ENCODE results near the gene PRDM16. TPM values are rescaled to one million over a fixed set of nuclear protein-coding genes. Genes with fewer than 3 reads are reported as not detected.

Gene PRDM16
- total and polyA plus RNA-seq, 5 experiments from 2014 or later = not detected

GRCh38 chr1:3473381-3473844 lies 404.4 kb downstream of the PRDM16 start:
- no peak overlapping the region for H3K4me3 Mint-ChIP-seq
- no peaks in the 10 kb centered on the region for H3K9me3 Mint-ChIP-seq
- no peak overlapping the region for H3K27ac Mint-ChIP-seq
- POLR2A ChIA-PET = no interaction called here
- H3K4me1 Mint-ChIP-seq = peaks cover 0 to 4% (median 0%) of the 10 kb centered on the region in 4 donors
- no peak for ATAC-seq
- H3K27me3 Mint-ChIP-seq = peaks cover 0 to 7% (median 0%) of the 10 kb centered on the region in 5 donors
- no peaks in the 10 kb centered on the region for H3K36me3 Mint-ChIP-seq
- no peak for DNase-seq

GRCh38 chr1:3474016-3474415 lies 405.0 kb downstream of the PRDM16 start:
- Mint-ChIP-seq H3K9me3 (no peaks in the 10 kb centered on the region), H3K27me3 (peaks cover 0 to 7% (median 0%) of the 10 kb centered on the region in 5 donors), H3K4me3 (no peak overlapping the region), H3K36me3 (no peaks in the 10 kb centered on the region), H3K27ac (peak overlapping the region in 1 of 10 donors; percentile 78), H3K4me1 (peaks cover 0 to 4% (median 0%) of the 10 kb centered on the region in 4 donors)
- no peak for DNase-seq
- POLR2A ChIA-PET = no interaction called here
- ATAC-seq = no peak

- POLR2A ChIA-PET = no interaction called here
- Mint-ChIP-seq H3K9me3 (no peaks in the 10 kb centered on the region), H3K27ac (no peak overlapping the region), H3K4me3 (no peak overlapping the region), H3K27me3 (peaks cover 0 to 8% (median 0%) of the 10 kb centered on the region in 5 donors), H3K36me3 (no peaks in the 10 kb centered on the region), H3K4me1 (peaks cover 0 to 4% (median 0%) of the 10 kb centered on the region in 4 donors)
- DNase-seq = no peak
- ATAC-seq = no peak
These were observed 405.4 kb downstream of the PRDM16 start for GRCh38 chr1:3474421-3474820.

- Mint-ChIP-seq H3K4me3 (no peak overlapping the region), H3K27ac (no peak overlapping the region), H3K9me3 (no peaks in the 10 kb centered on the region), H3K4me1 (no peaks in the 10 kb centered on the region), H3K36me3 (no peaks in the 10 kb centered on the region), H3K27me3 (peaks cover 0 to 11% (median 0%) of the 10 kb centered on the region in 5 donors)
- POLR2A ChIA-PET = no interaction called here
- no peak for DNase-seq
- ATAC-seq = no peak
These were observed 407.0 kb downstream of the PRDM16 start for GRCh38 chr1:3475839-3476573.

- ATAC-seq (no peak), DNase-seq (no peak)
- H3K27me3 Mint-ChIP-seq = peaks cover 0 to 11% (median 0%) of the 10 kb centered on the region in 5 donors
- H3K27ac Mint-ChIP-seq = no peak overlapping the region
- H3K9me3 Mint-ChIP-seq = no peaks in the 10 kb centered on the region
- POLR2A ChIA-PET = no interaction called here
- H3K36me3 Mint-ChIP-seq = no peaks in the 10 kb centered on the region
- no peaks in the 10 kb centered on the region for H3K4me1 Mint-ChIP-seq
- H3K4me3 Mint-ChIP-seq = no peak overlapping the region
These were observed 407.7 kb downstream of the PRDM16 start for GRCh38 chr1:3476666-3477065.

GRCh38 chr1:3477241-3477995 lies 408.4 kb downstream of the PRDM16 start:
- Mint-ChIP-seq H3K4me3 (no peak overlapping the region), H3K9me3 (no peaks in the 10 kb centered on the region), H3K27me3 (peaks cover 0 to 11% (median 0%) of the 10 kb centered on the region in 5 donors), H3K4me1 (no peaks in the 10 kb centered on the region), H3K27ac (no peak overlapping the region), H3K36me3 (no peaks in the 10 kb centered on the region)
- ATAC-seq (no peak), DNase-seq (no peak)
- POLR2A ChIA-PET = no interaction called here

- no peaks in the 10 kb centered on the region for H3K4me1 Mint-ChIP-seq
- H3K36me3 Mint-ChIP-seq = no peaks in the 10 kb centered on the region
- no peaks in the 10 kb centered on the region for H3K9me3 Mint-ChIP-seq
- ATAC-seq (no peak), DNase-seq (no peak)
- no peak overlapping the region for H3K4me3 Mint-ChIP-seq
- no peak overlapping the region for H3K27ac Mint-ChIP-seq
- peaks cover 0 to 11% (median 0%) of the 10 kb centered on the region in 5 donors for H3K27me3 Mint-ChIP-seq
- POLR2A ChIA-PET = no interaction called here
These were observed 409.2 kb downstream of the PRDM16 start for GRCh38 chr1:3478187-3478586.

- Mint-ChIP-seq H3K4me1 (peaks cover 0 to 6% (median 2%) of the 10 kb centered on the region in 4 donors), H3K36me3 (no peaks in the 10 kb centered on the region), H3K4me3 (no peak overlapping the region), H3K27ac (no peak overlapping the region), H3K27me3 (peaks cover 0 to 5% (median 0%) of the 10 kb centered on the region in 5 donors), H3K9me3 (no peaks in the 10 kb centered on the region)
- POLR2A ChIA-PET = no interaction called here
- no peak for DNase-seq
- ATAC-seq = no peak
These were observed 410.7 kb downstream of the PRDM16 start for GRCh38 chr1:3479511-3480368.

- Mint-ChIP-seq H3K4me1 (peaks cover 0 to 6% (median 2%) of the 10 kb centered on the region in 4 donors), H3K36me3 (no peaks in the 10 kb centered on the region), H3K27me3 (peaks cover 0 to 5% (median 0%) of the 10 kb centered on the region in 5 donors), H3K27ac (no peak overlapping the region), H3K4me3 (no peak overlapping the region), H3K9me3 (no peaks in the 10 kb centered on the region)
- POLR2A ChIA-PET = no interaction called here
- DNase-seq (no peak), ATAC-seq (no peak)
These were observed 411.3 kb downstream of the PRDM16 start for GRCh38 chr1:3480369-3480719.

GRCh38 chr1:3481046-3481445 lies 412.0 kb downstream of the PRDM16 start:
- ATAC-seq (no peak), DNase-seq (no peak)
- H3K9me3 Mint-ChIP-seq = no peaks in the 10 kb centered on the region
- H3K27ac Mint-ChIP-seq = no peak overlapping the region
- peaks cover 0 to 5% (median 0%) of the 10 kb centered on the region in 5 donors for H3K27me3 Mint-ChIP-seq
- POLR2A ChIA-PET = no interaction called here
- no peaks in the 10 kb centered on the region for H3K36me3 Mint-ChIP-seq
- peaks cover 0 to 6% (median 2%) of the 10 kb centered on the region in 4 donors for H3K4me1 Mint-ChIP-seq
- no peak overlapping the region for H3K4me3 Mint-ChIP-seq

- H3K27me3 Mint-ChIP-seq = peaks cover 0 to 5% (median 0%) of the 10 kb centered on the region in 5 donors
- H3K9me3 Mint-ChIP-seq = no peaks in the 10 kb centered on the region
- H3K4me1 Mint-ChIP-seq = peaks cover 0 to 6% (median 2%) of the 10 kb centered on the region in 4 donors
- no peaks in the 10 kb centered on the region for H3K36me3 Mint-ChIP-seq
- H3K27ac Mint-ChIP-seq = no peak overlapping the region
- POLR2A ChIA-PET = no interaction called here
- H3K4me3 Mint-ChIP-seq = no peak overlapping the region
- DNase-seq (no peak), ATAC-seq (no peak)
These were observed 412.9 kb downstream of the PRDM16 start for GRCh38 chr1:3481836-3482375.

- Mint-ChIP-seq H3K4me1 (peaks cover 0 to 6% (median 2%) of the 10 kb centered on the region in 4 donors), H3K36me3 (no peaks in the 10 kb centered on the region), H3K27me3 (peaks cover 0 to 5% (median 0%) of the 10 kb centered on the region in 5 donors), H3K27ac (no peak overlapping the region), H3K4me3 (no peak overlapping the region), H3K9me3 (peaks cover 0 to 5% (median 2%) of the 10 kb centered on the region in 9 donors)
- POLR2A ChIA-PET = no interaction called here
- ATAC-seq (peak in 1 of 2 donors; percentile 29), DNase-seq (no peak)
These were observed 413.4 kb downstream of the PRDM16 start for GRCh38 chr1:3482378-3482849.

All from naive thymus-derived CD8-positive, alpha-beta T cell (primary cell).